Measurements from ENCODE around the gene PATL2.
"Not testable (repeated sequence)": the region's sequence is repeated elsewhere in the genome, so short reads cannot be mapped to it uniquely, and the experiment has no call there.

- TF ChIP-seq CTCF (conservative IDR thresholded peaks at IDR 0.05; ENCODE audit: low read depth, low read length); EZH2 (IDR thresholded peaks at IDR 0.05; ENCODE audit: borderline replicate concordance, low read depth, low read length, poor library complexity, severe bottlenecking): not testable (repeated sequence)
Observed at GRCh38 chr15:44720000-44720435, 8.9 kb upstream of the PATL2 start.
